HEK293T (cell line): Measurements from ENCODE around the gene NECAB3.

Experiments
- BHLHE40 ChIP-seq: fragments of 450-650 bp; IDR thresholded peaks from 2 replicates; pipeline ENCODE4 v1.6.1; 2016; ENCODE audit warnings: mild to moderate bottlenecking, moderate library complexity, borderline replicate concordance
- CTBP1 ChIP-seq: fragments of 450-650 bp; IDR thresholded peaks from 2 replicates; pipeline ENCODE4 v1.6.1; 2016; ENCODE audit warnings: borderline replicate concordance
- ELF4 ChIP-seq: fragments of 450-650 bp; IDR thresholded peaks from 2 replicates; pipeline ENCODE4 v1.6.1; 2017; ENCODE audit warnings: antibody characterized with exemption
- FOXA1 ChIP-seq: fragments of 450-650 bp; IDR thresholded peaks from 2 replicates; pipeline ENCODE4 v1.6.1; 2016; ENCODE audit warnings: mild to moderate bottlenecking
- FOXK2 ChIP-seq: fragments of 450-650 bp; IDR thresholded peaks from 2 replicates; pipeline ENCODE4 v1.6.1; 2016; ENCODE audit warnings: mild to moderate bottlenecking
- FOXM1 ChIP-seq: fragments of 450-650 bp; IDR thresholded peaks from 2 replicates; pipeline ENCODE4 v1.6.1; 2017; ENCODE audit warnings: mild to moderate bottlenecking, borderline replicate concordance
- SUZ12 ChIP-seq: fragments of 450-650 bp; IDR thresholded peaks from 2 replicates; pipeline ENCODE4 v1.6.1; 2016; ENCODE audit warnings: mild to moderate bottlenecking
- TARDBP ChIP-seq: fragments of 450-650 bp; IDR thresholded peaks from 2 replicates; pipeline ENCODE4 v1.6.1; 2016
- TF ChIP-seq, protein P1 (sequence below): fragments of 450-650 bp; IDR thresholded peaks from 2 replicates; pipeline ENCODE4 v1.6.1; 2016

DNA sequence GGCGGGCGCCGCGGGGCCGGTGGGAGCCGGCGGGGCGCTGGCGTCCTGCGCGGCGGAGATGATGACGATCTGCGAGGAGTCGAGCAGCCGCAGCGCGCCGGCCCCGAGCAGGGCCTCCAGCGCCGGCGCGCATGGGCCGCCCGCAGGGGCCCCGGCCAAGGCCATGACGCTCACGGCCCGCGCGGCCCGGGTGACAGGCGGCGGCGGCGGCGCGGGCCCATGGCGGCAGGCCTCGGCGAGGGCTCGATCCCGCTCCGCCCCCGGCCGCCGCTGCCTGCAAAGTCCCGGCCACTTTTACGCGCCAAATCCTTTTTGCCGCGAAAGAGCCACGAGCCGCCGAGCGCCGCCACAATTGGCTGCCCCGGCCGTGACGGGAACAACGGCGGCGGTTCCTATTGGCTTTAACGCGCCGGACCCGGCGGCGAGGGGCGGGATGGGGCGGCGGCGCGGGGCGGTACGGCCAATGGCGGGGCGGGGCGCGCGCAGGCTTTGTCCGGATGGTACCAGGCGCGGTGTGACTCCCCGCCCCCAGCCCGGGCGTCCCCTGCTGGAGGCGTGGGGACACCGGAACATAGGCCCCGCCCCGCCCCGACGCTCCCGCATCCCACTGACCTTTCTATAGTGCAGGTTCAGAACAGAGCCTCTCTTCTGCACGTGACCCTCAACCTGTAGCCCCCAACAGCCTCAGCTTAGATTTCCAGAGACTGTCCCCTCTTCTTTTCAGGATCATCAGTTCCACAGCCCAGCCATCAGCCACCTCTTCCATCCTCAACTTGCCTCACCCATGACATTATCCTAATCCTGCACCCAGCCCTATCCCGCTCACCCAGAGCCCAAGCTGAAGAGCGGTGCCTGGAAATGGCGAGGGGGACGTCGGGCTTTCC is 12.1 kb upstream of the NECAB3 start, which contains the start of gene E2F1:
- TF ChIP-seq, protein P1, sequence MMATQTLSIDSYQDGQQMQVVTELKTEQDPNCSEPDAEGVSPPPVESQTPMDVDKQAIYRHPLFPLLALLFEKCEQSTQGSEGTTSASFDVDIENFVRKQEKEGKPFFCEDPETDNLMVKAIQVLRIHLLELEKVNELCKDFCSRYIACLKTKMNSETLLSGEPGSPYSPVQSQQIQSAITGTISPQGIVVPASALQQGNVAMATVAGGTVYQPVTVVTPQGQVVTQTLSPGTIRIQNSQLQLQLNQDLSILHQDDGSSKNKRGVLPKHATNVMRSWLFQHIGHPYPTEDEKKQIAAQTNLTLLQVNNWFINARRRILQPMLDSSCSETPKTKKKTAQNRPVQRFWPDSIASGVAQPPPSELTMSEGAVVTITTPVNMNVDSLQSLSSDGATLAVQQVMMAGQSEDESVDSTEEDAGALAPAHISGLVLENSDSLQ = no peak
- TF ChIP-seq FOXK2 (no peak), CTBP1 (no peak), FOXM1 (no peak), FOXA1 (no peak), ELF4 (no peak), BHLHE40 (no peak), SUZ12 (no peak), TARDBP (no peak)
